Fibroblast of the aortic adventitia (primary cell): ENCODE results near the gene RNF103. TPM values are rescaled to one million over a fixed set of nuclear protein-coding genes. Genes with fewer than 3 reads are reported as not detected.

ENCODE experiments used
- DNase-seq: peaks from one replicate; pipeline ENCODE4 v3.0.0-alpha.2; 2010; ENCODE audit warnings: low read depth
- H3K4me3 ChIP-seq: 2 replicates; pipeline ENCODE4 v1.5.1; 2011; ENCODE audit warnings: low read depth, mild to moderate bottlenecking, control low read depth, low read length, moderate library complexity
- CTCF ChIP-seq: IDR thresholded peaks from 2 replicates; pipeline ENCODE4 v1.5.1; 2011; ENCODE audit warnings: mild to moderate bottlenecking, low read length, control low read depth, inconsistent platforms; ENCODE audit not compliant: insufficient read depth
- total RNA-seq: library from RNA; depleted of rRNA; stranded (reverse); fragments of >200 nt; gene quantifications from 2 replicates; pipeline ENCODE4 v1.2.3, GENCODE V29; 2012; ENCODE audit warnings: low replicate concordance

The RNF103 gene
- total RNA-seq, 1 donor = 25.1 TPM

GRCh38 chr2:86627550-86627949 lies 3.9 kb upstream of the RNF103 start:
- TF ChIP-seq CTCF = no peak
- DNase-seq = no peak
- no peak overlapping the region for H3K4me3 ChIP-seq

- no peak for TF ChIP-seq CTCF
- no peak overlapping the region for H3K4me3 ChIP-seq
- DNase-seq = no peak
Observed at GRCh38 chr2:86625096-86625495, 1.4 kb upstream of the RNF103 start.

- peak overlapping the region; percentile 76 for H3K4me3 ChIP-seq
- DNase-seq = no peak
- TF ChIP-seq CTCF = no peak
Observed at GRCh38 chr2:86624267-86624547, 542 bp upstream of the RNF103 start.

GRCh38 chr2:86623043-86623493 lies 597 bp downstream of the RNF103 start:
- no peak for DNase-seq
- TF ChIP-seq CTCF = no peak
- H3K4me3 ChIP-seq = peak overlapping the region; percentile 76

GRCh38 chr2:86622519-86623042 lies 1.1 kb downstream of the RNF103 start:
- TF ChIP-seq CTCF = no peak
- DNase-seq = peak; percentile 19
- peak overlapping the region; percentile 76 for H3K4me3 ChIP-seq

GRCh38 chr2:86621280-86621943 lies 2.3 kb downstream of the RNF103 start:
- TF ChIP-seq CTCF = peak; percentile 18
- H3K4me3 ChIP-seq = peak overlapping the region; percentile 76
- peak; percentile 16 for DNase-seq

GRCh38 chr2:86617738-86618137 lies 5.9 kb downstream of the RNF103 start:
- no peak for TF ChIP-seq CTCF
- no peak for DNase-seq
- no peak overlapping the region for H3K4me3 ChIP-seq
